GM12801 (cell line): ENCODE measurements around the gene ZFAND5.

Experiments used
- TF ChIP-seq, protein P1 (sequence below): IDR thresholded peaks from one replicate; pipeline ENCODE4 v1.5.1; 2011; ENCODE audit warnings: control low read depth; ENCODE audit not compliant: insufficient read length; ENCODE audit errors: extremely low read depth

Gene ZFAND5

DNA sequence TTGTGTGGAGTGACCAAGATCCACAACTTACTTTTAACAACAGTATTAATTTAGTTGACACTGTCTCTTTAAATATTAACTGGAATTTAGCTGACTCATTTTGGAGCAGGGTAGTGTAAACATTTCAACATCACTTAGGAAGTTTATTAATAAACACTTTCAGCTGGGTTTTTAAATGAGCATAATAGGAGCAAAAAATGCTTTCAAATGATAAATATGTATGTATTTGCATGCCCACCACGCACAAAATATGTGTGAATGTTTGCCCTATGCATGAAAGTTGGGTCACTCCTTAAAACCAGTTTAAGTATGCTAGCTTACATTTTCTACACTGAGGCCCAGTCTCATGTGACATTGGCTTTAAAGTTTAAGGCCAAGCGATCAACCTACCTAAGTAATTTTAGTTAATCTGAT, 2.9 kb downstream of the ZFAND5 start:
- TF ChIP-seq, protein P1, sequence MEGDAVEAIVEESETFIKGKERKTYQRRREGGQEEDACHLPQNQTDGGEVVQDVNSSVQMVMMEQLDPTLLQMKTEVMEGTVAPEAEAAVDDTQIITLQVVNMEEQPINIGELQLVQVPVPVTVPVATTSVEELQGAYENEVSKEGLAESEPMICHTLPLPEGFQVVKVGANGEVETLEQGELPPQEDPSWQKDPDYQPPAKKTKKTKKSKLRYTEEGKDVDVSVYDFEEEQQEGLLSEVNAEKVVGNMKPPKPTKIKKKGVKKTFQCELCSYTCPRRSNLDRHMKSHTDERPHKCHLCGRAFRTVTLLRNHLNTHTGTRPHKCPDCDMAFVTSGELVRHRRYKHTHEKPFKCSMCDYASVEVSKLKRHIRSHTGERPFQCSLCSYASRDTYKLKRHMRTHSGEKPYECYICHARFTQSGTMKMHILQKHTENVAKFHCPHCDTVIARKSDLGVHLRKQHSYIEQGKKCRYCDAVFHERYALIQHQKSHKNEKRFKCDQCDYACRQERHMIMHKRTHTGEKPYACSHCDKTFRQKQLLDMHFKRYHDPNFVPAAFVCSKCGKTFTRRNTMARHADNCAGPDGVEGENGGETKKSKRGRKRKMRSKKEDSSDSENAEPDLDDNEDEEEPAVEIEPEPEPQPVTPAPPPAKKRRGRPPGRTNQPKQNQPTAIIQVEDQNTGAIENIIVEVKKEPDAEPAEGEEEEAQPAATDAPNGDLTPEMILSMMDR: no peak

DNA sequence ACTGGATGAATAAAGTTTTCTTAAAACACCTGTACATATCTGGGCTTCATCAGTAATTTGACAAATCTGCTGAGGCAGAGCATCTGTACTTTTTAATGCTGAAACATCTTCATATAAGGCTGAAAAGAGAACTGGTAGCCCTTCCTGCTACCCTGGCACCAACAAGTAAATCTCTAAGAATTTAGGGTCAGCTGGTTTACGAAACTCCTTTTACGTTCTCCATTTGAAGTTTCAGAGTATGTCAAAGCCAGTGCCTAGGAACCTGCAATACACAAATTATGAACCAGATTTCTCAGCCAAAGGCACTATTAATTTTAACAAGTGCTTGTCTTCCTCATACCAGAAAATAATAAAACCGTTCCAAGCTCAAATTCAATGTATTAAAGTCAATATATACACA, 3.8 kb downstream of the ZFAND5 start:
- TF ChIP-seq, protein P1: no peak

DNA sequence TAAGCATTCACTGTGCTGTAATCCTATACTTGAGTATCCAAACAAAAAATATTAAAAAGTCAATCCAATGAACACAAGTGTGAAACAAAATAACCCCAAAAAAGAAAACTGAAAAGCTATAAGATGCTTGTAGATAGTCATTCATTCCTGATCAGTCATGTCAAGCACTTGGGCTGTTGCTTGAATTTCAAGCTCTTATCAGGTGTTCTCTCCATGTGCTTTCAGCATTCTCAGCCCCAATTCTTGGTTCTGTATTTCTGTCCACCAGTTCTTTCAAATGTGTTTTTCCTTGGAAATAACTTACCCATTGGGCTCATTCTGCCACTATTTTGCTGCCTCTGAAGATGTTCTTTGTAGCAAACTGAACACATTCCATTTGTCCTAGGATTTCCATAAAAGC, 4.7 kb downstream of the ZFAND5 start:
- TF ChIP-seq, protein P1: no peak

DNA sequence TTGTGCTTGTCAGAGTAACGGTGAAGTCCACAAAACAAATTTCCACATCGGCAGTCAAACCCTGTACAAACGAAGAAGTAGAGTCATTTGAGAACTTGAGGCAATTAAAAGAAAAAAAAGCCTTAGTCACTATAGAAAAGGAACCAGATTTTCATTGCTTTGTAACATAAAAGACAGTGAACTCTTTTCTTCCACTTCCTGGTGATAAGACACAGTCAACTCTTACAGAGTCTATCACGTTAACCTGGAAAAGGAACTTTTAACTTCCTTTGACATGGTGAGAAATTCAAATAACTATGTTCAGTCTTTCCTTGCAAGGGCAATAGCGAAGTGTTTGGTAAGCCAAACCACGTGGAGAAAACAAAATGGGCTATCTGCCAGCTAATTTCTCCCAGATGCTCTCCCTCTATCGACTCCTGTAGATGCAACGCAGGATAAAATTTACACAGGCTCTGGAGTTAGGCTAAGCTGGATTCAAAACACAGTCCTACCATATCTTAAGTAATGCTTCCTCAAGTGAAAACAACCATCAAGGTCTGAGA, 8.9 kb downstream of the ZFAND5 start:
- TF ChIP-seq, protein P1: no peak

DNA sequence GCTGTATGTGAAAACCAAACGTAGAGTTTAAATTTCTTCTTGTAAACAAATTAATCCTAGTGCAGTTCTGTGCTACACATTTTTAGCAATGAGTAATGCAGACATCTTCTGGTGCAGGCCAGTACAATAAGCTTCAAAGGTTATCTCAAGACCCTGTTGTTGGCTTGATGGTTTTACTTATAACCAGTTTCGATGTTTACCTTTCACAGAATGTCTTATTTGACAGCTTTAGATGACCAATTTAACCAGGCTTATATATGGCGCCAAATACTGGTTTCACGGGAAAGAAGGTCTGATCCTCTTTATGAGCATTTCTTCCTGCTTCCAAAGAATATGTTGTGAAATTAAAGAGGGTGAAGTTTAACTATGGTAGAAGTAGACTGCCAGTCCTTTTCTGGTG, 9.9 kb downstream of the ZFAND5 start:
- TF ChIP-seq, protein P1: no peak

DNA sequence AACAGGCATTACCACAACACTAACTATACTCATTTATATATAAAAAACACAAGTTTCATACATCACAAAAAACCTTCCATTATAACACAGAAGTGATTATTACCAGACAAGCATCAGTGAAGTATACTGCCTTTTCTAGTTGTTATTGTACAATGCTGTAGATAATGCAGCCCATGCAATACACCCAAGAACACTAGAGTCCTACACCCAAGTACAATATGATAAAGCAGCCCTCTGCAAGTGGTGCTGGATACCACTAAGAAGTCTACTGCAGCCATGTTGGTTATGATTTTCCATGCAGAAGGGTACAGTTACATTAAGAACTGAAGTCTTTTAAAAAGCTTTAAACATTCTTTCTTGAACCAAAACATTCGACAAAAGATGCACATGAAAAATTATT, 10.3 kb downstream of the ZFAND5 start:
- TF ChIP-seq, protein P1: no peak

DNA sequence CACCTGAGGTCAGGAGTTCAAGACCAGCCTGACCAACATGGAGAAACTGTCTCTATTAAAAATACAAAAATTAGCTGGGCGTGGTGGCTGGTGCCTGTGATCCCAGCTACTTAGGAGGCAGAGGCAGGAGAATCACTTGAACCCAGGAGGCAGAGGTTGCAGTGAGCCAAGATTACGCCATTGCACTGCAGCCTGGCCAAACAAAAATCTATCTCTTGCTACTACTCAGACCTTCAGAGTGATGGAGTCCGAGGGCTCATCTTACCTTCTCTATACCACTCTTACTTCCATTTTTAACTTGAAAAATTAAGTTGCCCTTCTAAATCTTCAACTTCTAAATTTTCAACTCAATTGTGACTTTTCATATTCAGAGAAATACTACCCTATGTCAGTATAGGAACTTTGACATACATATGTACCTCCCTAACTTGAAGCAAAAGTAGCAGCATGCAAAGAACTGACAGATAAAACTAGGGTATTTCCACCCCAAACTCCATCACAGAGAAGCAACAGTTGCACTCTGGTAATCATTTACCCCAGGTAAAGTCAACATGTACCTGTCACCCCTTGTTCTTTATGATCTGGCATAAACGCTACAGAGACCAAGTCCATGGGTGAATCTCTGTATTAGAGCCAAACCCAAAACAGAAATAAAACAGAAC, 11.4 kb downstream of the ZFAND5 start:
- TF ChIP-seq, protein P1: no peak
